OCI-LY7 (cell line): Measurements from ENCODE around the gene TSPAN5. TPM values are rescaled to one million over a fixed set of nuclear protein-coding genes. Genes with fewer than 3 reads are reported as not detected.
"Not testable (repeated sequence)": the region's sequence is repeated elsewhere in the genome, so short reads cannot be mapped to it uniquely, and the experiment has no call there.

Experiments
- BruUV-seq: library from RNA; stranded (reverse); fragments of 400-500 nt; replicated peaks from 2 replicates; lab custom pipeline; 2021; lab: Mats Ljungman, UMichigan
- CTCF ChIA-PET: fragments of 300-600 bp; sonication (Branson Sonifier 250); formaldehyde crosslinking; loops from one replicate; lab custom pipeline; 2022; ENCODE audit warnings: antibody characterized with exemption; ENCODE audit not compliant: unreplicated experiment; lab: Charles Lee
- POLR2A ChIA-PET: fragments of 300-600 bp; sonication (Branson Sonifier 250); formaldehyde crosslinking; loops from one replicate; lab custom pipeline; 2022; ENCODE audit warnings: antibody characterized with exemption; lab: Charles Lee
- DNase-seq: peaks from one replicate; pipeline ENCODE4 v3.0.0-alpha.2; 2015; ENCODE audit warnings: low spot score
- H2AFZ ChIP-seq: fragments of 200-600 bp; sonication (generic), shearing (Covaris generic); 2 replicates; pipeline ENCODE4 v1.6.1; 2014; ENCODE audit warnings: mild to moderate bottlenecking, antibody characterized with exemption, low read length, moderate library complexity
- H3K27ac ChIP-seq: fragments of 200-600 bp; sonication (generic); 2 replicates; pipeline ENCODE4 v1.5.1; 2014; ENCODE audit warnings: mixed run types, low read depth, mild to moderate bottlenecking, moderate library complexity, low read length, inconsistent platforms; ENCODE audit not compliant: poor library complexity, severe bottlenecking
- H3K36me3 ChIP-seq: fragments of 200-600 bp; sonication (generic); 2 replicates; pipeline ENCODE4 v1.6.1; 2014; ENCODE audit warnings: mild to moderate bottlenecking, antibody characterized with exemption, low read length, moderate library complexity, mixed read lengths; ENCODE audit not compliant: insufficient read depth
- H3K4me1 ChIP-seq: fragments of 200-600 bp; sonication (generic); 2 replicates; pipeline ENCODE4 v1.5.1; 2014; ENCODE audit warnings: mild to moderate bottlenecking, low read length; ENCODE audit not compliant: insufficient read depth, poor library complexity, severe bottlenecking
- H3K4me2 ChIP-seq: fragments of 200-600 bp; sonication (generic); 2 replicates; pipeline ENCODE4 v1.6.1; 2014; ENCODE audit warnings: mild to moderate bottlenecking, low read length
- H3K4me3 ChIP-seq: fragments of 200-600 bp; sonication (generic); 2 replicates; pipeline ENCODE4 v1.5.1; 2014; ENCODE audit warnings: mild to moderate bottlenecking, low read depth, low read length; ENCODE audit not compliant: poor library complexity, severe bottlenecking
- H3K79me2 ChIP-seq: fragments of 200-600 bp; sonication (generic); 2 replicates; pipeline ENCODE4 v1.6.1; 2016; ENCODE audit warnings: low read depth, mild to moderate bottlenecking, low read length, moderate library complexity, mixed read lengths; ENCODE audit not compliant: insufficient read depth
- H3K9me2 ChIP-seq: fragments of 200-600 bp; sonication (generic); 2 replicates; pipeline ENCODE4 v1.6.1; 2016; ENCODE audit warnings: mild to moderate bottlenecking, low read length, mixed read lengths; ENCODE audit not compliant: insufficient read depth
- H3K9me3 ChIP-seq: fragments of 200-600 bp; sonication (generic); 2 replicates; pipeline ENCODE4 v1.6.1; 2014; ENCODE audit warnings: mild to moderate bottlenecking, mixed run types, low read length, mixed read lengths
- H4K20me1 ChIP-seq: fragments of 200-600 bp; sonication (generic); 2 replicates; pipeline ENCODE4 v1.6.1; 2014; ENCODE audit warnings: mild to moderate bottlenecking, antibody characterized with exemption, low read length, moderate library complexity, mixed read lengths; ENCODE audit not compliant: insufficient read depth
- CTCF ChIP-seq: fragments of 200-600 bp; sonication (generic); conservative IDR thresholded peaks from 2 replicates; pipeline ENCODE4 v1.5.1; 2014; ENCODE audit warnings: mild to moderate bottlenecking, antibody characterized with exemption, low read length, moderate library complexity, mixed read lengths
- EZH2phosphoT487 ChIP-seq: fragments of 200-600 bp; sonication (generic); IDR thresholded peaks from 2 replicates; pipeline ENCODE4 v1.6.1; 2018; ENCODE audit warnings: low read depth, borderline replicate concordance, mild to moderate bottlenecking, mixed run types, antibody characterized with exemption, low read length, moderate library complexity, mixed read lengths
- intact Hi-C: fragments of 100-400 bp; cut with micrococcal nuclease; formaldehyde crosslinking; loops from one replicate; pipeline ENCODE4 v1.10.0; 2022; ENCODE audit not compliant: unreplicated experiment
- total RNA-seq, 2 experiments: library from RNA; depleted of rRNA in 1 of 2; stranded (reverse); fragments of >200 nt in 1 of 2; shearing (Covaris generic) in 1 of 2; gene quantifications; 2 replicates each; pipeline ENCODE4 v1.2.3, GENCODE V29; 2014 to 2022

The TSPAN5 gene
- total RNA-seq, 2 experiments from 2014 or later = not detected

GRCh38 chr4:98706200-98706813, 47.9 kb upstream of the TSPAN5 start:
- POLR2A ChIA-PET = no interaction called here
- BruUV-seq = no TSS peak

GRCh38 chr4:98705586-98705985, 47.2 kb upstream of the TSPAN5 start:
- H2AFZ ChIP-seq, H3K9me2 ChIP-seq, CTCF ChIA-PET, POLR2A ChIA-PET, BruUV-seq, DNase-seq, H3K79me2 ChIP-seq, H3K4me2 ChIP-seq, H3K4me1 ChIP-seq, H3K4me3 ChIP-seq, H3K9me3 ChIP-seq, H3K27ac ChIP-seq, H4K20me1 ChIP-seq, intact Hi-C loops, H3K36me3 ChIP-seq: not testable (repeated sequence)

More at GRCh38 chr4:98706200-98706813, 47.9 kb upstream of the TSPAN5 start:
- Histone ChIP-seq H3K4me2 (no peak overlapping the region), H4K20me1 (no peaks in the 10 kb centered on the region), H2AFZ (no peak overlapping the region), H3K9me2 (no peaks in the 10 kb centered on the region), H3K4me3 (no peak overlapping the region), H3K9me3 (no peaks in the 10 kb centered on the region), H3K4me1 (no peaks in the 10 kb centered on the region), H3K79me2 (no peaks in the 10 kb centered on the region), H3K36me3 (no peaks in the 10 kb centered on the region), H3K27ac (no peak overlapping the region)
- CTCF ChIA-PET = no interaction called here
- no peak for DNase-seq
- intact Hi-C loops = no loop called here
- TF ChIP-seq EZH2phosphoT487 (no peak), CTCF (no peak)

- POLR2A ChIA-PET = no interaction called here
- no peaks in the 10 kb centered on the region for H4K20me1 ChIP-seq
These were observed 42.2 kb upstream of the TSPAN5 start for GRCh38 chr4:98700656-98701055.

More at GRCh38 chr4:98700656-98701055, 42.2 kb upstream of the TSPAN5 start:
- BruUV-seq = no TSS peak
- intact Hi-C loops = no loop called here
- Histone ChIP-seq H3K36me3 (no peaks in the 10 kb centered on the region), H3K9me2 (no peaks in the 10 kb centered on the region), H3K9me3 (no peaks in the 10 kb centered on the region), H3K4me2 (no peak overlapping the region), H3K4me1 (no peaks in the 10 kb centered on the region), H3K79me2 (no peaks in the 10 kb centered on the region), H3K27ac (no peak overlapping the region), H2AFZ (no peak overlapping the region), H3K4me3 (no peak overlapping the region)
- TF ChIP-seq EZH2phosphoT487 (no peak), CTCF (no peak)
- CTCF ChIA-PET = no interaction called here
- no peak for DNase-seq
